ENCODE measurements around the gene ZBTB3. TPM values are rescaled to one million over a fixed set of nuclear protein-coding genes. Genes with fewer than 3 reads are reported as not detected.
"Not testable (repeated sequence)": the region's sequence is repeated elsewhere in the genome, so short reads cannot be mapped to it uniquely, and the experiment has no call there.

The ZBTB3 gene
- total RNA-seq, 2 experiments from 2014 or later, result 14.0 to 17.1 TPM

- Mint-ChIP-seq H3K4me3 (peak overlapping the region; percentile 91), H3K36me3 (peaks cover 19% of the 10 kb centered on the region), H3K9me3 (no peaks in the 10 kb centered on the region), H3K27me3 (no peaks in the 10 kb centered on the region), H3K4me1 (peaks cover 55% of the 10 kb centered on the region), H3K27ac (peak overlapping the region; percentile 98)
- POLR2A ChIA-PET, result interaction anchor here (0.6 to 8.3 kb wide), 34 partner anchors 8 to 280 kb away, joined by 3 to 107 read pairs (median 5); partner anchors contain the start of genes C11orf98, CSKMT, EEF1G and GANAB
- DNase-seq, result peak; percentile 67
- ATAC-seq (ENCODE audit: low read depth), result peak; percentile 43
These were observed 45.2 kb downstream of the ZBTB3 start for GRCh38 chr11:62708793-62709192.

DNA sequence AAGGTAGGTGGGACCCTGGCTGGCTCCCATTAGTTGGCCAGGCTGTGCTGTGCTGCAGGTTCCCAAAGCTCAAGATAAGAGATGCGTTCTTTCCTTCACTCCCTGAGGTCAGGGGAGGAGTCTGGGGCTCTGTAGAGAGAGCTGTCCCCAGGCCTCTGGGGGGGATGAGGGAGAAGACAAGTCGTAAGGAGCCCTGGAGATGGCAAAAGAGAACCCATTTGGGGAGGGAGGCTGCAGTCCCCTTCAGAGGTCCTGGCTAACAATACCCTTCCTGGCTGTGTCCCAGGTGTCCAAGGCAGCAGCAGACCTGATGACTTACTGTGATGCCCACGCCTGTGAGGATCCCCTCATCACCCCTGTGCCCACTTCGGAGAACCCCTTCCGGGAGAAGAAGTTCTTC, 45.6 kb downstream of the ZBTB3 start:
- Mint-ChIP-seq H3K4me1 (peaks cover 51% of the 10 kb centered on the region), H3K9me3 (no peaks in the 10 kb centered on the region), H3K36me3 (peaks cover 15% of the 10 kb centered on the region), H3K4me3 (peak overlapping the region; percentile 91), H3K27ac (peak overlapping the region; percentile 98), H3K27me3 (no peaks in the 10 kb centered on the region)
- ATAC-seq (ENCODE audit: low read depth) (no peak), DNase-seq (no peak)
- POLR2A ChIA-PET, result interaction anchor here (0.6 to 8.3 kb wide), 28 partner anchors 7 to 279 kb away, joined by 3 to 107 read pairs (median 6); partner anchors contain the start of genes C11orf98, CSKMT, EEF1G and GANAB

- H3K27ac Mint-ChIP-seq, result peak within 1 kb of the TSS; percentile 98
- H3K27me3 Mint-ChIP-seq, result no peaks in the 10 kb centered on the region
- H3K9me3 Mint-ChIP-seq, result no peaks in the 10 kb centered on the region
- peak within 1 kb of the TSS; percentile 91 for H3K4me3 Mint-ChIP-seq
- DNase-seq, result no peak
- peaks cover 43% of the 10 kb centered on the region for H3K4me1 Mint-ChIP-seq
- POLR2A ChIA-PET, result interaction anchor here (0.6 to 8.3 kb wide), 15 partner anchors 19 to 174 kb away, joined by 3 to 107 read pairs (median 9); partner anchors contain the start of genes C11orf98, CSKMT, GANAB and HNRNPUL2
- H3K36me3 Mint-ChIP-seq, result peaks cover 15% of the 10 kb centered on the region
- no peak for ATAC-seq (ENCODE audit: low read depth)
These were observed 46.6 kb downstream of the ZBTB3 start, which contains the start of the genes BSCL2 and GNG3 for GRCh38 chr11:62707277-62707861. Gene BSCL2, minus strand, starts transcription at chr11:62707424. Its CDS starts 229 bp downstream, at chr11:62707195. Gene GNG3, plus strand, starts transcription at chr11:62707676. Its CDS starts 620 bp downstream, at chr11:62708296.

- Mint-ChIP-seq H3K36me3 (peaks cover 16% of the 10 kb centered on the region), H3K4me1 (peaks cover 39% of the 10 kb centered on the region), H3K9me3 (no peaks in the 10 kb centered on the region), H3K4me3 (peak overlapping the region; percentile 91), H3K27me3 (no peaks in the 10 kb centered on the region), H3K27ac (peak overlapping the region; percentile 73)
- DNase-seq (no peak), ATAC-seq (ENCODE audit: low read depth) (no peak)
- POLR2A ChIA-PET, result interaction anchor here (0.8 to 8.3 kb wide), 10 partner anchors 20 to 174 kb away, joined by 3 to 107 read pairs (median 24); partner anchors contain the start of genes C11orf98, CSKMT, HNRNPUL2 and LBHD1
These were observed 47.1 kb downstream of the ZBTB3 start for GRCh38 chr11:62706850-62707247.

- ATAC-seq (ENCODE audit: low read depth) (peak; percentile 43), DNase-seq (peak; percentile 95)
- Mint-ChIP-seq H3K27ac (peak overlapping the region; percentile 73), H3K27me3 (no peaks in the 10 kb centered on the region), H3K4me1 (peaks cover 39% of the 10 kb centered on the region), H3K36me3 (peaks cover 16% of the 10 kb centered on the region), H3K9me3 (no peaks in the 10 kb centered on the region), H3K4me3 (peak overlapping the region; percentile 91)
- POLR2A ChIA-PET, result interaction anchor here (0.5 to 8.3 kb wide), 22 partner anchors 10 to 175 kb away, joined by 3 to 107 read pairs (median 4); partner anchors contain the start of genes C11orf98, CSKMT, HNRNPUL2 and LBHD1
These were observed 47.8 kb downstream of the ZBTB3 start for GRCh38 chr11:62705880-62706849.

DNA sequence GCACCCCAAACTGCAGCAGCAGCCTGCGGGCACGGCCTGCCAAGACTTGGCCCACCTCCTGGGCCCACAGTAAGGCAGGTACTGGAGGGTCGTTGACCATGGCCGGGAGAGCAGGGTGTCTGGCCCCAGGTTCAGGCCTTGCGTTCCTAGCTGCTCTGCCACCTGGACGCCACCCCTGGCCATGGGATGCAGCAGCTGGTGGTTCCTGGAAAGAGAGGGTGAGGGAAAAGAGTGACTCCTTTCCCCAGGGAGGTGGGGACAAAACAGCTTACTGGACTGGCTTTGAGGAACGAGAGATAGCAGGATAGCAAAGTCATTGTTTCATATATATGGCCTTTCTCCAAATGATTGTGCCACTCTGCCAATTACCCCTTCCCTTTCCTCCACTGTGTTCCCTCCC, 48.5 kb downstream of the ZBTB3 start:
- no peak for ATAC-seq (ENCODE audit: low read depth)
- no peaks in the 10 kb centered on the region for H3K9me3 Mint-ChIP-seq
- POLR2A ChIA-PET, result interaction anchor here (0.7 to 8.3 kb wide), 18 partner anchors 9 to 176 kb away, joined by 3 to 107 read pairs (median 4); partner anchors contain the start of genes C11orf98, CSKMT, HNRNPUL2 and LBHD1

GRCh38 chr11:62703921-62704320, 50.0 kb downstream of the ZBTB3 start:
- H3K4me3 Mint-ChIP-seq; H3K27me3 Mint-ChIP-seq; H3K27ac Mint-ChIP-seq; DNase-seq; H3K9me3 Mint-ChIP-seq; ATAC-seq (ENCODE audit: low read depth): not testable (repeated sequence)
- peaks cover 12% of the 10 kb centered on the region for H3K36me3 Mint-ChIP-seq
- POLR2A ChIA-PET, result interaction anchor here (0.6 to 1.0 kb wide), 2 partner anchors 15 to 131 kb away, joined by 3 to 5 read pairs; partner anchors contain the start of gene EEF1G
- H3K4me1 Mint-ChIP-seq, result peaks cover 26% of the 10 kb centered on the region

More for the DNA sequence above, 48.5 kb downstream of the ZBTB3 start:
- H3K27me3 Mint-ChIP-seq, result no peaks in the 10 kb centered on the region
- H3K27ac Mint-ChIP-seq, result peak overlapping the region; percentile 73
- peaks cover 13% of the 10 kb centered on the region for H3K36me3 Mint-ChIP-seq
- no peak for DNase-seq
- peaks cover 35% of the 10 kb centered on the region for H3K4me1 Mint-ChIP-seq
- H3K4me3 Mint-ChIP-seq, result peak overlapping the region; percentile 91

- no peak for ATAC-seq (ENCODE audit: low read depth)
- H3K4me1 Mint-ChIP-seq, result peaks cover 15% of the 10 kb centered on the region
- no peak overlapping the region for H3K27ac Mint-ChIP-seq
- DNase-seq, result no peak
- H3K27me3 Mint-ChIP-seq, result no peaks in the 10 kb centered on the region
- H3K4me3 Mint-ChIP-seq, result no peak overlapping the region
- peaks cover 12% of the 10 kb centered on the region for H3K36me3 Mint-ChIP-seq
- POLR2A ChIA-PET, result interaction anchor here (1.1 to 1.8 kb wide), 2 partner anchors 80 to 139 kb away, joined by 3 to 4 read pairs; no protein-coding TSS in a partner anchor
- H3K9me3 Mint-ChIP-seq, result no peaks in the 10 kb centered on the region
These were observed 51.7 kb downstream of the ZBTB3 start for GRCh38 chr11:62702246-62702645.

Small RNA genes lying within 50 kb of the gene (microRNA-seq; reads per million reads assigned to microRNA genes)
- gene MIR6514, result not detected
- gene MIR6748, result not detected

Other genes with a start within 250 kb of the ZBTB3 start
- gene AHNAK, start 207.4 kb downstream of the ZBTB3 start, total RNA-seq, result 100 to 1,000 TPM; 278 to 344 TPM
- 1,000 to 10,000 TPM; 1,132 to 1,152 TPM for gene EEF1G, start 180.3 kb downstream of the ZBTB3 start, total RNA-seq
- gene TUT1, start 162.6 kb downstream of the ZBTB3 start, total RNA-seq, result 10 to 100 TPM; 27.2 to 38.2 TPM
- 100 to 1,000 TPM; 231 to 233 TPM for gene MTA2, start 152.3 kb downstream of the ZBTB3 start, total RNA-seq
- gene EML3, start 141.4 kb downstream of the ZBTB3 start, total RNA-seq, result 100 to 1,000 TPM; 183 to 185 TPM
- 1 to 10 TPM; 1.4 to 2.4 TPM for gene ROM1, start 140.9 kb downstream of the ZBTB3 start, total RNA-seq
- gene B3GAT3, start 132.2 kb downstream of the ZBTB3 start, total RNA-seq, result 10 to 100 TPM; 76.1 to 87.0 TPM
- 100 to 1,000 TPM; 291 to 300 TPM for gene GANAB, start 107.5 kb downstream of the ZBTB3 start, total RNA-seq
- 10 to 100 TPM; 30.1 to 30.2 TPM for gene INTS5, start 100.9 kb downstream of the ZBTB3 start, total RNA-seq
- gene C11orf98, start 89.0 kb downstream of the ZBTB3 start, total RNA-seq, result 100 to 1,000 TPM in 1 of 2 experiments, 10 to 100 TPM in 1; 99.9 to 104 TPM
- 10 to 100 TPM; 23.3 to 27.3 TPM for gene CSKMT, start 88.8 kb downstream of the ZBTB3 start, total RNA-seq
- 1 to 10 TPM; 6.7 to 6.8 TPM for gene UQCC3, start 82.5 kb downstream of the ZBTB3 start, total RNA-seq
- gene LBHD1, start 81.9 kb downstream of the ZBTB3 start, total RNA-seq, result 10 to 100 TPM; 23.5 to 23.6 TPM
- 100 to 1,000 TPM; 135 to 136 TPM for gene UBXN1, start 75.1 kb downstream of the ZBTB3 start, total RNA-seq
- under 1 TPM; 0.19 to 0.23 TPM for gene LRRN4CL, start 64.6 kb downstream of the ZBTB3 start, total RNA-seq
- gene BSCL2, start 46.7 kb downstream of the ZBTB3 start, total RNA-seq, result 10 to 100 TPM; 29.9 to 39.4 TPM
- not detected for gene GNG3, start 46.5 kb downstream of the ZBTB3 start, total RNA-seq
- 10 to 100 TPM; 67.9 to 72.5 TPM for gene HNRNPUL2, start 26.7 kb downstream of the ZBTB3 start, total RNA-seq
- 10 to 100 TPM; 49.5 to 56.4 TPM for gene TTC9C, start 25.7 kb downstream of the ZBTB3 start, total RNA-seq
- 10 to 100 TPM; 79.1 to 84.6 TPM for gene POLR2G, start 7.4 kb upstream of the ZBTB3 start, total RNA-seq
- 10 to 100 TPM; 20.6 to 22.2 TPM for gene TAF6L, start 17.2 kb upstream of the ZBTB3 start, total RNA-seq
- gene TMEM179B, start 33.2 kb upstream of the ZBTB3 start, total RNA-seq, result 10 to 100 TPM; 48.7 to 52.2 TPM
- 10 to 100 TPM; 14.0 to 15.2 TPM for gene TMEM223, start 37.8 kb upstream of the ZBTB3 start, total RNA-seq
- 100 to 1,000 TPM; 124 to 131 TPM for gene NXF1, start 51.3 kb upstream of the ZBTB3 start, total RNA-seq
- gene STX5, start 77.9 kb upstream of the ZBTB3 start, total RNA-seq, result 10 to 100 TPM; 43.4 to 44.3 TPM
- gene TEX54, start 78.7 kb upstream of the ZBTB3 start, total RNA-seq, result not detected
- 10 to 100 TPM; 75.2 to 78.0 TPM for gene WDR74, start 85.4 kb upstream of the ZBTB3 start, total RNA-seq
- gene SLC3A2, start 126.7 kb upstream of the ZBTB3 start, total RNA-seq, result 100 to 1,000 TPM; 222 to 228 TPM
- not detected for gene CHRM1, start 167.2 kb upstream of the ZBTB3 start, total RNA-seq
- gene SLC22A6, start 230.8 kb upstream of the ZBTB3 start, total RNA-seq, result not detected

Measured in activated naive CD8-positive, alpha-beta T cell treated with anti-CD3 and anti-CD28 coated beads, Interleukin-2, amount 10 ng/mL, durations not matched to agents 7 days and 5 days (primary cell).